ENCODE measurements around the gene ELMOD3.
"Not testable (repeated sequence)": the region's sequence is repeated elsewhere in the genome, so short reads cannot be mapped to it uniquely, and the experiment has no call there.

Gene ELMOD3

DNA sequence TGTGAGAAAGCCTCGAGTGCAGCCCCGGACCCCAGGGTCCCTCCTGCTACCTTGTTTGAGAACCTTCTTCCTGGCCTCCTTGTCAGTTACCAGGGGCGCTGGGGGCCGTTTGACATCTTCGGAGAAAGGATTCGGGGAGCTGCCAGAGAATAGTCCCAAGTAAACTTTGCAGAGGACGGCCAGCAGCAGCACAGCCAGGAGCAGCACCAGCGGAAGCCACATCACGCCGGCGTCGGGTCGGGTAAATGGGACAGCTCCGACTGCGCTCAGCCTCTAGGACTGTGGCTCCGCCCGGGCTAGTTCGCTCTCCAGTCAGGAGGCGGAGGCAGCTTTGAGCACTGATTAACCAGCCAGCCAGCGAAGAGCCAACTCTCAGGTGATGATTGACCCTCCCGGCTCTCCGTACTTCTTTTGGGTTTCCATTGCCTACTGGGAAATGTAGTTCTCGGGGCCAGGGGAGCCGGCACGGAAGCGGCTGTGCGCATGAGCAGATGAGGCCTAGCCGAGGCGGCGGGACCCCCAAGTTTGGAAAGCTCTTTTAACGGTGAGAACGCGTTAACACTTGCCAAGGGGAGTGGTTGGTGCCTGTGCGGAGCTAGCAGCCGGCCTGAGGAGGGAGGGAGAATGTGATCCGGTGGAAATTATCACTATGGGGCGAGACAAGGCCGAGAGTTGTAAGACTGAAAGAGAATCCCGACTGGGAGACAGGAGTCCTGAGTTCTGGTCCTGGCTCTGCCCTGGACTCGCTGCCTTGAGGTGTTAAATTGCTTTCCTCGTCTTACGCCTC lies at the start of gene ELMOD3, which contains the start of gene RETSAT:
ELMOD3 (plus strand) TSS at position 484 of the 787 bp plus-strand sequence. CDS start 2,430 bp downstream, outside the sequence.
RETSAT (minus strand) TSS at position 243 of the 787 bp plus-strand sequence; CDS start at position 222, 21 bp downstream.
- DNase-seq (ENCODE audit: low read depth), result peak; percentile 100

GRCh38 chr2:85307527-85307897 lies 47.1 kb upstream of the ELMOD3 start:
- DNase-seq (ENCODE audit: low read depth), result no peak

- DNase-seq (ENCODE audit: low read depth), result no peak
These were observed 46.4 kb upstream of the ELMOD3 start for GRCh38 chr2:85308201-85308600.

- DNase-seq (ENCODE audit: low read depth), result no peak
These were observed 45.5 kb upstream of the ELMOD3 start for GRCh38 chr2:85308896-85309555.

GRCh38 chr2:85309699-85310321 lies 44.8 kb upstream of the ELMOD3 start:
- DNase-seq (ENCODE audit: low read depth), result no peak

DNA sequence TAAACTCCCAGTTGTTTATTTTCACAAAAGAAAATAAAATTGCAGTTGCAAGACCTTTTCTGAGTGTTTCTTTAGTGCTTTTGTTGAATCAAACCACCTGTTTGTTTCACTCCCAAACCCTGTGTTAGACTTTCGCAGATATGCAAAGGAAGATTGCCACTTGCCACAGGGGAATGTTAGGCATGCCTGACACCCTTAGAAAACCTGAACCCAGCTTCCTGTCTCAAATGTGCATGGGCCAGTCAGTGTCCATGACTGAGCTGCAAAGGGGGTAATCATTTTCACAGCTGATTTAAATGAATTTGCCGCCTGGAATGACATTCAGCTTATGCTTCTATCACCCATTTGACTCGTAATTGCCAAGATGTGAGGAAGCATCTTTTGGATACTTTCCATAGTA lies 44.2 kb upstream of the ELMOD3 start:
- DNase-seq (ENCODE audit: low read depth), result no peak

GRCh38 chr2:85312404-85312803 lies 42.2 kb upstream of the ELMOD3 start:
- peak; percentile 73 for DNase-seq (ENCODE audit: low read depth)

GRCh38 chr2:85314884-85315242 lies 39.7 kb upstream of the ELMOD3 start:
- no peak for DNase-seq (ENCODE audit: low read depth)

GRCh38 chr2:85315921-85316320 lies 38.6 kb upstream of the ELMOD3 start:
- DNase-seq (ENCODE audit: low read depth), result not testable (repeated sequence)

- peak; percentile 89 for DNase-seq (ENCODE audit: low read depth)
These were observed 36.1 kb upstream of the ELMOD3 start for GRCh38 chr2:85318222-85319074.

DNA sequence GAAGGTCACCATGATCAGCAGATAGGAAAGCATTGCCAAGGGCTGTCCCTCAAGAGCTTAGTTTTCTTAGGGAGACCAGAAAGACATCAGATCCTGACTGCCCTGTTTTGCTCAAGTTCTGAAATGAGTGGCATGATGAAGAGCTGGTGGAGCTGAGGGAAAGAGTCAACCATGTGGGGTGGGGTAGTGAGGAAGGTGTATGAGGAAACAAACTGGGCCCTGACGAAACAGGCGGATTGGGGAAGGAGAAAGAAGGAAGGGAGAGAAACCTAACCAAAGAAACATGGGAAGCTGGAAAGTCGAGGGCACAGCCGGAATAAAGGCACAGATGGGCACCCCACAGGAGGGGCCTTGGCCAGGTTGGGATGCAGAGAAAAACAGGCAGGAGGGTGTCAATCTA lies 34.8 kb upstream of the ELMOD3 start:
- no peak for DNase-seq (ENCODE audit: low read depth)

GRCh38 chr2:85323351-85323987 lies 31.1 kb upstream of the ELMOD3 start:
- no peak for DNase-seq (ENCODE audit: low read depth)

DNA sequence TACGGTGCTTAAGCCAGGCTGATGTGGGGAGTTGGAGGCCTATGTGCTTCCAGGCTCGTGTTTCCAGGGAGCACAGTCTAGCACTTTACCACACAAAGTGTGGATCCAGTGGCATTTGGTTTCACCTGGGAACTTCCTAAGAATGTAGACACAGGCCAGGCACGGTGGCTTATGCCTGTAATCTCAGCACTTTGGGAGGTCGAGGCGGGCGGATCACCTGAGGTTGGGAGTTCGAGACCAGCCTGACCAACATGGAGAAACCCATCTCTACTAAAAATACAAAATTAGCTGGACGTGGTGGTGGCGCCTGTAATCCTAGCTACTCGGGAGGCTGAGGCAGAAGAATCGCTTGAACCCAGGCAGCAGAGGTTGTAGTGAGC lies 30.6 kb upstream of the ELMOD3 start:
- not testable (repeated sequence) for DNase-seq (ENCODE audit: low read depth)

DNA sequence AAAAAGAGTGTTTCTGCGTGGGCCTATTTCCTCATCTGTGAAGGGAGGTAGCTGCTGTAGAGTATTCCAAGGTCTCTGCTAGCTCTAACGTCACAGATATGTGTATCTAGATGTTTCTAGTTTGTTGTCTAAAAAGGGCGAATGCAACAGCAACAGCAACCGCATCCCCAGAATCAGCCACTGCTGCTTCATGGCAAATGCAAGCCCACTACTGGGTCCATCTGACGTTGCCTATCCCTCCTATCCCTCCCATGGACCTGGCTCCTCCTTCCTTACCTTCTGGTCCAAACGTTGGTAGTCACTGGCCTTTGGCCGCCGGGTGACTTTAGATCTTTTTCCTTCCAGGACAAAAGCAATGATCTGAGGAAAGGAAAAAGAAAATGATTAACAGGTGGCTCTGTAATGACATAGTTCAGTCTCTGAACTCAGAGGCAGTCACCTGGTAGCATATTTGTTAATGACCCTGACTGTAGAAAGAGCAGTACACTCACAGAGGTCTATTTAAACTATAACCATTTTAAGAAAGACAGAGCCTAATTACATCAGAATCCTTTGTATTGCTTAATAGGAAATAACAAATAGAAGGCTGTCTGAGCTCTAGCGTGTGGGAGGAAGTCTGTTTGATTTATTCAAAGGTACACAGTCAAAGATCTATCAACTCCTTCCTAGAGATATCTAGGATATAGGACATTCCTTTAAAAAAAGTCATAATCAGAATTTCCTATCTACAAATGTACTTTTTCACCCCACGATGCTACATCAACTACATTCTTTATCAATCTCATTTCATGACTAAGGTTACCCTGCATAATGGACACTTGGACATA lies 29.7 kb upstream of the ELMOD3 start:
- peak; percentile 66 for DNase-seq (ENCODE audit: low read depth)

DNA sequence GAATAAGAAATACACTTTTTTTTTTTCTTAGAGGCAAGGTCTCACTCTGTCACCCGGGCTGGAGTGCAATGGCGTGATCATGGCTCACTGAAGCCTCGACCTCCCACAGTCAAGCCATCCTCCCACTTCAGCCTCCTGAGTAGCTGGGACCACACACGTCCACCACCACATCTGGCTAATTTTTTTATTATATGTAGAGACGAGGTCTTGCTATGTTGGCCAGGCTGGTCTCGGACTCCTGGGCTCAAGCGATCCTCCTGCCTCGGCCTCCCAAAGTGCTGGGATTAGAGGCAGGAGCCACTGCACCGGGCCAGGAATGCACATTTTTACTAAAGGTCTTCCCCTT lies 29.1 kb upstream of the ELMOD3 start:
- DNase-seq (ENCODE audit: low read depth), result no peak

- DNase-seq (ENCODE audit: low read depth), result peak; percentile 61
These were observed 28.0 kb upstream of the ELMOD3 start for GRCh38 chr2:85326406-85327159.

GRCh38 chr2:85327160-85327821 lies 27.3 kb upstream of the ELMOD3 start:
- DNase-seq (ENCODE audit: low read depth), result peak; percentile 64

GRCh38 chr2:85327822-85328617 lies 26.5 kb upstream of the ELMOD3 start, which contains the start of gene TGOLN2:
TGOLN2 (minus strand) TSS chr2:85327989; CDS start chr2:85327962, 27 bp downstream.
- peak; percentile 91 for DNase-seq (ENCODE audit: low read depth)

All from iris pigment epithelial cell (primary cell).